NCI-H748 (cell line): Measurements from ENCODE around the gene PARP16.
A peak's percentile ranks its signal among the peaks of the same experiment; 100 is the strongest.
"Not testable (repeated sequence)": the region's sequence is repeated elsewhere in the genome, so short reads cannot be mapped to it uniquely, and the experiment has no call there.

ENCODE experiments used
- DNase-seq: peaks from one replicate; lab custom pipeline; 2025; ENCODE audit not compliant: unreplicated experiment; lab: John Stamatoyannopoulos, UW

The PARP16 gene

GRCh38 chr15:65245096-65245856 lies 41.4 kb downstream of the PARP16 start:
- DNase-seq = no peak

- DNase-seq = no peak
Measured at GRCh38 chr15:65244638-65245037, 42.0 kb downstream of the PARP16 start.

GRCh38 chr15:65236443-65236842 lies 50.2 kb downstream of the PARP16 start:
- not testable (repeated sequence) for DNase-seq

GRCh38 chr15:65233696-65234095 lies 53.0 kb downstream of the PARP16 start:
- no peak for DNase-seq

GRCh38 chr15:65232520-65232919 lies 54.2 kb downstream of the PARP16 start:
- no peak for DNase-seq

- no peak for DNase-seq
Measured at GRCh38 chr15:65231306-65231705, 55.4 kb downstream of the PARP16 start.

GRCh38 chr15:65226901-65227300 lies 59.8 kb downstream of the PARP16 start:
- not testable (repeated sequence) for DNase-seq

- DNase-seq = no peak
Measured at GRCh38 chr15:65226221-65226620, 60.5 kb downstream of the PARP16 start.

- DNase-seq = no peak
Measured at GRCh38 chr15:65223996-65224395, 62.7 kb downstream of the PARP16 start.

GRCh38 chr15:65222891-65223290 lies 63.8 kb downstream of the PARP16 start:
- DNase-seq = no peak

GRCh38 chr15:65221697-65222096 lies 65.0 kb downstream of the PARP16 start:
- no peak for DNase-seq

GRCh38 chr15:65219137-65219536 lies 67.5 kb downstream of the PARP16 start:
- DNase-seq = no peak

- no peak for DNase-seq
Measured at GRCh38 chr15:65217526-65218482, 68.9 kb downstream of the PARP16 start.

- DNase-seq = no peak
Measured at GRCh38 chr15:65215496-65215895, 71.2 kb downstream of the PARP16 start.

- no peak for DNase-seq
Measured at GRCh38 chr15:65214010-65214409, 72.7 kb downstream of the PARP16 start.

- DNase-seq = no peak
Measured at GRCh38 chr15:65213241-65213640, 73.4 kb downstream of the PARP16 start.

GRCh38 chr15:65212097-65212496 lies 74.6 kb downstream of the PARP16 start:
- peak; percentile 33 for DNase-seq

- DNase-seq = no peak
Measured at GRCh38 chr15:65211482-65211982, 75.2 kb downstream of the PARP16 start.

- DNase-seq = no peak
Measured at GRCh38 chr15:65210770-65211481, 75.8 kb downstream of the PARP16 start, which contains the start of gene CILP. Gene CILP (minus strand): TSS chr15:65211473. CDS start chr15:65209755, 1,718 bp downstream.

- no peak for DNase-seq
Measured at GRCh38 chr15:65209701-65210643, 76.7 kb downstream of the PARP16 start.
